ENCODE measurements around the gene FGF1.

- TF ChIP-seq, protein P1, sequence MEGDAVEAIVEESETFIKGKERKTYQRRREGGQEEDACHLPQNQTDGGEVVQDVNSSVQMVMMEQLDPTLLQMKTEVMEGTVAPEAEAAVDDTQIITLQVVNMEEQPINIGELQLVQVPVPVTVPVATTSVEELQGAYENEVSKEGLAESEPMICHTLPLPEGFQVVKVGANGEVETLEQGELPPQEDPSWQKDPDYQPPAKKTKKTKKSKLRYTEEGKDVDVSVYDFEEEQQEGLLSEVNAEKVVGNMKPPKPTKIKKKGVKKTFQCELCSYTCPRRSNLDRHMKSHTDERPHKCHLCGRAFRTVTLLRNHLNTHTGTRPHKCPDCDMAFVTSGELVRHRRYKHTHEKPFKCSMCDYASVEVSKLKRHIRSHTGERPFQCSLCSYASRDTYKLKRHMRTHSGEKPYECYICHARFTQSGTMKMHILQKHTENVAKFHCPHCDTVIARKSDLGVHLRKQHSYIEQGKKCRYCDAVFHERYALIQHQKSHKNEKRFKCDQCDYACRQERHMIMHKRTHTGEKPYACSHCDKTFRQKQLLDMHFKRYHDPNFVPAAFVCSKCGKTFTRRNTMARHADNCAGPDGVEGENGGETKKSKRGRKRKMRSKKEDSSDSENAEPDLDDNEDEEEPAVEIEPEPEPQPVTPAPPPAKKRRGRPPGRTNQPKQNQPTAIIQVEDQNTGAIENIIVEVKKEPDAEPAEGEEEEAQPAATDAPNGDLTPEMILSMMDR (IDR thresholded peaks at IDR 0.05), result no peak
- no peak for TF ChIP-seq POLR2A (IDR thresholded peaks at IDR 0.05)
These were observed 101.0 kb downstream of the FGF1 start for GRCh38 chr5:142584891-142585290.

Measured in uterus (tissue), 2 donors.